ENCODE results near the gene LPIN1.

DNA sequence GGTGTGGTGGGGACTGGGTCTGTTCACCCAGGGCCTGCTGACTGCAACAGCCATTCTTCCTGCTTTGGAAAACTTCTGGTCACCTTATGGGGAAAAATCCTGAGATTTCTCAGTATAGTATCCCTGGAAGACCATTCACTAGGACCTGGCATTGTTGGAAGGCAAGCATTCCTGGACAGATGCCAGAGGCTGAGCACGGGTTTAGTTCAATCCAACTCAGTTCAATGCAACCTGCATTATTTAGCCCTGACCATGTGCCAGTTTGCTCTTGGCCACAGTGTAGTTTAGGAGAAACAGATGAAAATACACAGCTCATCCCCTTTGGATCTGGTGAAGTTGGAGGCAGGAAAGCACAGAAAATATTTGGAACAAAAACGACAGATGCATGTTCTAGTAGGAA lies 95.9 kb downstream of the LPIN1 start:
- TF ChIP-seq POLR2A (IDR thresholded peaks at IDR 0.05) = no peak
- TF ChIP-seq, protein P1, sequence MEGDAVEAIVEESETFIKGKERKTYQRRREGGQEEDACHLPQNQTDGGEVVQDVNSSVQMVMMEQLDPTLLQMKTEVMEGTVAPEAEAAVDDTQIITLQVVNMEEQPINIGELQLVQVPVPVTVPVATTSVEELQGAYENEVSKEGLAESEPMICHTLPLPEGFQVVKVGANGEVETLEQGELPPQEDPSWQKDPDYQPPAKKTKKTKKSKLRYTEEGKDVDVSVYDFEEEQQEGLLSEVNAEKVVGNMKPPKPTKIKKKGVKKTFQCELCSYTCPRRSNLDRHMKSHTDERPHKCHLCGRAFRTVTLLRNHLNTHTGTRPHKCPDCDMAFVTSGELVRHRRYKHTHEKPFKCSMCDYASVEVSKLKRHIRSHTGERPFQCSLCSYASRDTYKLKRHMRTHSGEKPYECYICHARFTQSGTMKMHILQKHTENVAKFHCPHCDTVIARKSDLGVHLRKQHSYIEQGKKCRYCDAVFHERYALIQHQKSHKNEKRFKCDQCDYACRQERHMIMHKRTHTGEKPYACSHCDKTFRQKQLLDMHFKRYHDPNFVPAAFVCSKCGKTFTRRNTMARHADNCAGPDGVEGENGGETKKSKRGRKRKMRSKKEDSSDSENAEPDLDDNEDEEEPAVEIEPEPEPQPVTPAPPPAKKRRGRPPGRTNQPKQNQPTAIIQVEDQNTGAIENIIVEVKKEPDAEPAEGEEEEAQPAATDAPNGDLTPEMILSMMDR (IDR thresholded peaks at IDR 0.05) = no peak
- no peak for TF ChIP-seq POLR2AphosphoS5 (IDR thresholded peaks at IDR 0.05)
- no peak for TF ChIP-seq EP300 (IDR thresholded peaks at IDR 0.05)
